K562 (cell line): ENCODE measurements around the gene FUT8. TPM values are rescaled to one million over a fixed set of nuclear protein-coding genes. Genes with fewer than 3 reads are reported as not detected.

Experiments
- polyA plus RNA-seq, 8 experiments: library from polyadenylated mRNA; depleted of rRNA in 4 of 8; stranded (reverse) in 5 of 8; unstranded in 3 of 8; fragments of >200 nt; fragmentation: Nextera tagmentation in 2 of 8; fragmentation: Illumina TruSeq in 1 of 8; extraction: Ambion mirVana in 2 of 8; extraction: Trizol in 1 of 8; gene quantifications; 2 replicates each; pipeline versions ENCODE4 v1.2.1 to v1.2.3, GENCODE V29; 2011 to 2014; ENCODE audit warnings: inconsistent platforms in 1 of 8, missing spikeins in 1 of 8
- total RNA-seq, 7 experiments: library from RNA; depleted of rRNA in 6 of 7; stranded (reverse); fragments of >200 nt in 6 of 7; fragmentation: Illumina TruSeq in 2 of 7; extraction: Trizol in 2 of 7; gene quantifications; 2 replicates each; pipeline versions ENCODE4 v1.2.1 to v1.2.3, GENCODE V29; 2011 to 2021; ENCODE audit warnings: low replicate concordance in 1 of 7
- TF ChIP-seq, protein P1 (sequence below): fragments of 450-650 bp; IDR thresholded peaks from 2 replicates; pipeline ENCODE4 v1.6.1; 2016; ENCODE audit warnings: mild to moderate bottlenecking, moderate library complexity

FUT8 gene
- total and polyA plus RNA-seq, 9 of the 15 experiments (the other 6 are each of a cell fraction or from before 2014, with no cell fraction given) = 4.1 to 15.2 (median 7.8) TPM

DNA sequence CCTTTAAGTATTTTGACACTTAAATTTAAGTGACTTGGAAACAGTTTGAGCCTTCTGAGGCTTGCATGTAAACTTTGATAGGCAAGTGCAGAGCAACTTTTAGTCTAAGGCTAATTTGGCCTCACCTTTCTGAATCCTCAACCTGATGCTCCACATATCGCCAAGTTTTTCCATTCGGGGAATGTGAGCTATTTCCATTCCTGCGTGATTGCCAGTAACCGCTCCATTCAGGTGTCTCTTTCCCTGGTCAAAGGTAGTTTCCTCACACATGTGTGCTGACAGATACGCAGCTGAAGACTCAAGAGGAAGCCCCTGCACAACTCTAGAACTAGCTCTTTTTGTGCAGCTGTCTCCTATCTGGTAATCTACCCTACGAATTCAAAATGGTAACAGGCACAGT, 25.4 kb upstream of the FUT8 start (continued):
- TF ChIP-seq, protein P1, sequence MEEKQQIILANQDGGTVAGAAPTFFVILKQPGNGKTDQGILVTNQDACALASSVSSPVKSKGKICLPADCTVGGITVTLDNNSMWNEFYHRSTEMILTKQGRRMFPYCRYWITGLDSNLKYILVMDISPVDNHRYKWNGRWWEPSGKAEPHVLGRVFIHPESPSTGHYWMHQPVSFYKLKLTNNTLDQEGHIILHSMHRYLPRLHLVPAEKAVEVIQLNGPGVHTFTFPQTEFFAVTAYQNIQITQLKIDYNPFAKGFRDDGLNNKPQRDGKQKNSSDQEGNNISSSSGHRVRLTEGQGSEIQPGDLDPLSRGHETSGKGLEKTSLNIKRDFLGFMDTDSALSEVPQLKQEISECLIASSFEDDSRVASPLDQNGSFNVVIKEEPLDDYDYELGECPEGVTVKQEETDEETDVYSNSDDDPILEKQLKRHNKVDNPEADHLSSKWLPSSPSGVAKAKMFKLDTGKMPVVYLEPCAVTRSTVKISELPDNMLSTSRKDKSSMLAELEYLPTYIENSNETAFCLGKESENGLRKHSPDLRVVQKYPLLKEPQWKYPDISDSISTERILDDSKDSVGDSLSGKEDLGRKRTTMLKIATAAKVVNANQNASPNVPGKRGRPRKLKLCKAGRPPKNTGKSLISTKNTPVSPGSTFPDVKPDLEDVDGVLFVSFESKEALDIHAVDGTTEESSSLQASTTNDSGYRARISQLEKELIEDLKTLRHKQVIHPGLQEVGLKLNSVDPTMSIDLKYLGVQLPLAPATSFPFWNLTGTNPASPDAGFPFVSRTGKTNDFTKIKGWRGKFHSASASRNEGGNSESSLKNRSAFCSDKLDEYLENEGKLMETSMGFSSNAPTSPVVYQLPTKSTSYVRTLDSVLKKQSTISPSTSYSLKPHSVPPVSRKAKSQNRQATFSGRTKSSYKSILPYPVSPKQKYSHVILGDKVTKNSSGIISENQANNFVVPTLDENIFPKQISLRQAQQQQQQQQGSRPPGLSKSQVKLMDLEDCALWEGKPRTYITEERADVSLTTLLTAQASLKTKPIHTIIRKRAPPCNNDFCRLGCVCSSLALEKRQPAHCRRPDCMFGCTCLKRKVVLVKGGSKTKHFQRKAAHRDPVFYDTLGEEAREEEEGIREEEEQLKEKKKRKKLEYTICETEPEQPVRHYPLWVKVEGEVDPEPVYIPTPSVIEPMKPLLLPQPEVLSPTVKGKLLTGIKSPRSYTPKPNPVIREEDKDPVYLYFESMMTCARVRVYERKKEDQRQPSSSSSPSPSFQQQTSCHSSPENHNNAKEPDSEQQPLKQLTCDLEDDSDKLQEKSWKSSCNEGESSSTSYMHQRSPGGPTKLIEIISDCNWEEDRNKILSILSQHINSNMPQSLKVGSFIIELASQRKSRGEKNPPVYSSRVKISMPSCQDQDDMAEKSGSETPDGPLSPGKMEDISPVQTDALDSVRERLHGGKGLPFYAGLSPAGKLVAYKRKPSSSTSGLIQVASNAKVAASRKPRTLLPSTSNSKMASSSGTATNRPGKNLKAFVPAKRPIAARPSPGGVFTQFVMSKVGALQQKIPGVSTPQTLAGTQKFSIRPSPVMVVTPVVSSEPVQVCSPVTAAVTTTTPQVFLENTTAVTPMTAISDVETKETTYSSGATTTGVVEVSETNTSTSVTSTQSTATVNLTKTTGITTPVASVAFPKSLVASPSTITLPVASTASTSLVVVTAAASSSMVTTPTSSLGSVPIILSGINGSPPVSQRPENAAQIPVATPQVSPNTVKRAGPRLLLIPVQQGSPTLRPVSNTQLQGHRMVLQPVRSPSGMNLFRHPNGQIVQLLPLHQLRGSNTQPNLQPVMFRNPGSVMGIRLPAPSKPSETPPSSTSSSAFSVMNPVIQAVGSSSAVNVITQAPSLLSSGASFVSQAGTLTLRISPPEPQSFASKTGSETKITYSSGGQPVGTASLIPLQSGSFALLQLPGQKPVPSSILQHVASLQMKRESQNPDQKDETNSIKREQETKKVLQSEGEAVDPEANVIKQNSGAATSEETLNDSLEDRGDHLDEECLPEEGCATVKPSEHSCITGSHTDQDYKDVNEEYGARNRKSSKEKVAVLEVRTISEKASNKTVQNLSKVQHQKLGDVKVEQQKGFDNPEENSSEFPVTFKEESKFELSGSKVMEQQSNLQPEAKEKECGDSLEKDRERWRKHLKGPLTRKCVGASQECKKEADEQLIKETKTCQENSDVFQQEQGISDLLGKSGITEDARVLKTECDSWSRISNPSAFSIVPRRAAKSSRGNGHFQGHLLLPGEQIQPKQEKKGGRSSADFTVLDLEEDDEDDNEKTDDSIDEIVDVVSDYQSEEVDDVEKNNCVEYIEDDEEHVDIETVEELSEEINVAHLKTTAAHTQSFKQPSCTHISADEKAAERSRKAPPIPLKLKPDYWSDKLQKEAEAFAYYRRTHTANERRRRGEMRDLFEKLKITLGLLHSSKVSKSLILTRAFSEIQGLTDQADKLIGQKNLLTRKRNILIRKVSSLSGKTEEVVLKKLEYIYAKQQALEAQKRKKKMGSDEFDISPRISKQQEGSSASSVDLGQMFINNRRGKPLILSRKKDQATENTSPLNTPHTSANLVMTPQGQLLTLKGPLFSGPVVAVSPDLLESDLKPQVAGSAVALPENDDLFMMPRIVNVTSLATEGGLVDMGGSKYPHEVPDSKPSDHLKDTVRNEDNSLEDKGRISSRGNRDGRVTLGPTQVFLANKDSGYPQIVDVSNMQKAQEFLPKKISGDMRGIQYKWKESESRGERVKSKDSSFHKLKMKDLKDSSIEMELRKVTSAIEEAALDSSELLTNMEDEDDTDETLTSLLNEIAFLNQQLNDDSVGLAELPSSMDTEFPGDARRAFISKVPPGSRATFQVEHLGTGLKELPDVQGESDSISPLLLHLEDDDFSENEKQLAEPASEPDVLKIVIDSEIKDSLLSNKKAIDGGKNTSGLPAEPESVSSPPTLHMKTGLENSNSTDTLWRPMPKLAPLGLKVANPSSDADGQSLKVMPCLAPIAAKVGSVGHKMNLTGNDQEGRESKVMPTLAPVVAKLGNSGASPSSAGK = no peak
